ENCODE data around the gene SDSL.

SDSL gene, protein sequence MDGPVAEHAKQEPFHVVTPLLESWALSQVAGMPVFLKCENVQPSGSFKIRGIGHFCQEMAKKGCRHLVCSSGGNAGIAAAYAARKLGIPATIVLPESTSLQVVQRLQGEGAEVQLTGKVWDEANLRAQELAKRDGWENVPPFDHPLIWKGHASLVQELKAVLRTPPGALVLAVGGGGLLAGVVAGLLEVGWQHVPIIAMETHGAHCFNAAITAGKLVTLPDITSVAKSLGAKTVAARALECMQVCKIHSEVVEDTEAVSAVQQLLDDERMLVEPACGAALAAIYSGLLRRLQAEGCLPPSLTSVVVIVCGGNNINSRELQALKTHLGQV

DNA sequence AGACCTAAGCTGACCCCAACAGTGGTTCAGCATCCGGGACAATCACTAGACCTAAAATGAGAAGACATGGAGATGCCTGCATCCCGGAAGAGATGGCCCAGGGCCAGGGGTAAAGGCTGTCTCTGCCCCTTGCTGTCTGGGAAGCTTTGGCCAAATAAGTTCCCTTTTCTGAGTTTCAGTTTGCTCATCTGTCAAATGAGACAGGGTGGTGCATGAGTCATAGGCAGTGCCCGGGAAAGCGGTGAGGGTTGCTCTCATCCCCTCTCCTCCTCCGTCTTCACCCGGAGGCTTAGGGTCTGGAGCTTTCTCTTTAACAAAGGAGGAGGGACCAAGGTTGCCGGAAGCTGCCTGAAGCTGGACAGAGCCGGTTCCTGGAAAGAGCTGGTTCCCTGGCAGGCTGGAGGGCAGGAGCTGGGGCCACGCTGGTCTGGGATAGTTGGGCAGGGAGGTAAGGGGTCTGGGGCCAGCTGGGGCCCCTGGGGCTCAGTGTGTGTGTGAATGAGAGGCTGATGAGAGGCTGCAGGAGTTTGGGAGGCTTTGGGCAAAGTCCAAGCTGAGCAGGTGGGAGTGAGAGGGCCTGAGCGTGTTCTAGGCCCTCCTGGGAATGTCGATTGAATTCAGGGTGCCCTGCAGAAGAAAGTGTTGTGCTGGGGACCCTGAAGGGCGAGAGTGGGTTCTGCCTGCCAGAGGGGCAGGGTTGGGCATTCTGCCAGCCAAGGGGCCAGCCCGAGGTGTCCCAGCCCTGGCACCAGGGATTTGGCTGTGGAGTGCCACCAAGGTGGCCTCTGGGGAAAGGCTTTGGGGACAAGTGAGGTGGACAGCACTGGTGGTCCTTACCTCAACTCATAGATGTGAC is at the start of gene SDSL:
Gene SDSL, plus strand, starts transcription at position 351 of the 856 bp plus-strand sequence. CDS start 5,603 bp downstream, outside the sequence.
- peak; percentile 51 for DNase-seq (ENCODE audit: low spot score)

DNA sequence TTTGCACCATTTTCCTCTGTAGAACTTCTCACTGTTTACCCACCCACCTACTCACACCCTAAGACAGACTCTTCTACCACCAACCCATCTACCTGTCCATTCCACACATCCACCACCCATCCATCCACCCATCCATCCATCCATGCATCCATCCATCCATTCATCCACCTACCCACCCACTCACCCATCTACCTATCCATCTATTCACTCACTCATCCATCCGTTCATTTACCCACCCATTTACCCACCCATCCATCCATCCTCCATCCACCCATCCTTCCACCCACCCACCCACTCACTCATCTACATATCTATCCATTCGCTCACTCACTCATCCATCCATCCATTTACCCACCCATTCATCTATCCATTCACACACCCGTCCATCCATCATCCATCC is 48.7 kb upstream of the SDSL start:
- DNase-seq (ENCODE audit: low spot score): no peak

DNA sequence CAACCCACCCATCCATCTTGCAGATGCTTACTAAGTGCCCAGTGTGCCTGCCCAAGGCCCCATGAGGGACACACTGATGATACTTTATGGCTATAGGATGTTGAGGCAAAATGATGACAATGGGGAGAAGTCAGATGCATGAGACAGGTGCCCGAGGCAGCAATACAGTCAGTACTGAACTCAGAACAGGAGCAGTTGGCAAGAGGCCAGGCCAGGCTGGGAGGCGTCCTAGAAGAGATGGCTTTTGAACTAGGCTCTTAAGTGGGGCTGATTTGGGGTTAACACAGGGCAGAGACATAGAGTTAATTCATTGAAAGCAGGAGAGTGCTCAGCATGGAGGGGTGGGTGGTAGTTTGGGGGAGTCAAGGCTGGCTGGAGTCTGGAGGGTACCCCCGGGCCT is 48.2 kb upstream of the SDSL start:
- DNase-seq (ENCODE audit: low spot score): no peak

DNA sequence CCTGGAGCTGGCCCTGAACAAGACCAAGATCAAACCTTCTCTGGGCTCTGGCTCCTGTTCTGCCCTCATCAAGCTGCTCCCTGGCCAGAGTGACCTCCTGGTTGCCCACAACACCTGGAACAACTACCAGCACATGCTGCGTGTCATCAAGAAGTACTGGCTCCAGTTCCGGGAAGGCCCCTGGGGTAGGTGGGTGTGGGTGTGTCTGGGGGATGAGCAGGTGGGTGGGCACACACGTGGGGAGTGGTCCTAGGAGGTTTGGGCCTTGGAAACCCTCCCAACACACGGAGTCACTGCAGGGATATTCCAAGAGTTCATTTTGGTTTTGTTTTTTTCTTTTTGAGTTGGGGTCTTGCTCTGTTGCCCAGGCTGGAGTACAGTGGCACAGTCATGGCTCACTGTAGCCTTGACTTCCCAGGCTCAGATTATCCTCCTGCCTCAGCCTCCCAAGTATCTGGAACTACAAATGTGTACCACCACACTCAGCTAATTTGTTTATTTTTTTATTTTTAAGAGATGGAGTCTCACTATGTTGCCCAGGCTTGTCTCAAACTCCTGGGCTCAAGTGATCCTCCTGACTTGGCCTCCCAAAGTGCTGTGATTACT is 47.3 kb upstream of the SDSL start:
- DNase-seq (ENCODE audit: low spot score): no peak

DNA sequence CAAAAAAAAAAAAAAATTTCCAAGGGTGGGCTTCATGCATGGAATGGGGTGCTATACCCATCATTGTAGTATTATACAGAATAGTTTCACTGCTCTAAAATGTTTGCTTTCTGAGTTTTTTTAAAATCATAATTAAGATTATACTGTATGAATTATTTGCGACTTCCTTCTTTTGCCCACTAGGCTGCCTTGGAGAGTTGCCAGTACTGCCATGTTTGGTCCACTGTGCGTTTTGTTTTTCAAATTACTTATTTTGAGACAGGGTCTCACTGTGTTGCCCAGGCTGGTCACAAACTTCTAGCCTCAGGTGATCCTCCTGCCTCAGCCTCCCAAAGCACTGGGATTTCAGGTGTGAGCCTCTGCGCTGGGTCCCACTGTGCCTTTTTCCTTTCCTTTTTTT is 43.9 kb upstream of the SDSL start:
- no peak for DNase-seq (ENCODE audit: low spot score)

DNA sequence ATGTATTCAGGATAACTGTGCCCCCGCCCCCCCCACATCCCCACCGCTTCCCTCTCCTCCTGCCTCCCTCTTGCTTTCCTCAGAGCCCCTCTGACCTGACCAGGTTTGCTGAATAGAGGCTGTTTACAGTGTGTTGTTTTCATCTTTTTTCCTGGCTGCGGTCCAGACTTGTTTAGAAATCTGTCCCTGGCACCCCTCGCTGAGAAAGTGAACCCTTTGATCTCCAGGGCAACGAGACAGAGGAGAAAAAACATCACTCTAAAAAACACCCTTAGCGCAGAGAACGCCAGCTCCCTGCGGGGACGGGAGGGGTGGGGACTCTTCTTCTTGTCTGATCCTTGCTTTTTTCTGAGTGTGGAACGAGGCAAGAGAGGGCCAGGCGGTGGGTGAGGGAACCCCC is 41.0 kb upstream of the SDSL start:
- no peak for DNase-seq (ENCODE audit: low spot score)

DNA sequence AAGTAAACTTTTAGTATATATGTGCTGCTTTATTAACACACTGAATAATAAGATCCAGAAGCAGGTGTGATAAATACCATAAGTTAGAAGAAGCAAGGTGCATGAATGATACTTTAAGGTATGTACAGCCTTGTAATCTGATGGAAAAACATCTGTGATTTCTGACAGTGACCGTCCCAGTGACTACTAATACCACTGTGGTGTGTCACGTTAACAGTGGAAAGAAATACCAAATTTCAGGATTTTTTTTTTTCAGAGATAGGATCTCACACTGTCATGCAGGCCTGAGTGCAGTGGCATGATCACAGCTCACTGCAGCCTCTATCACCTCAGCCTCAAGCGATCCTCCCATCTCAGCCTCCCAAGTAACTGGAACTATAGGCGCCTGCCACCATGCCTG is 40.0 kb upstream of the SDSL start:
- DNase-seq (ENCODE audit: low spot score): no peak

DNA sequence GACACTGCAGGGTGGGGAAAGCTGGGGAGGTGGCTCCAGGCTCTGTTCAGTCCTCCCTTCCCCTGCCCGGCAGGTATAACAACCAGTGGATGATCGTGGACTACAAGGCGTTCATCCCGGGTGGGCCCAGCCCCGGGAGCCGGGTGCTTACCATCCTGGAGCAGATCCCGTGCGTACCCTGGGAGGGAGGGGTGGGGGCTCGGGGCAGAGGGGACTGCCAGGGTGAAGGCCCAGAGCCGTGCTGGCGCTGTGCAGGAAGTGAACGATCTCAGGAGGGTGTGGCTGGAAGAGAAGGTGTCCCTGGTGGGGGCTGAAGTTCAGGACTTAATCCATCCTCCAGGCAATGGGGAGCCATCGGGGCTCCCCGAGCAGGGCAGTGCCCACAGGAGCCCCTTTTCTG is 37.4 kb upstream of the SDSL start:
- DNase-seq (ENCODE audit: low spot score): no peak

DNA sequence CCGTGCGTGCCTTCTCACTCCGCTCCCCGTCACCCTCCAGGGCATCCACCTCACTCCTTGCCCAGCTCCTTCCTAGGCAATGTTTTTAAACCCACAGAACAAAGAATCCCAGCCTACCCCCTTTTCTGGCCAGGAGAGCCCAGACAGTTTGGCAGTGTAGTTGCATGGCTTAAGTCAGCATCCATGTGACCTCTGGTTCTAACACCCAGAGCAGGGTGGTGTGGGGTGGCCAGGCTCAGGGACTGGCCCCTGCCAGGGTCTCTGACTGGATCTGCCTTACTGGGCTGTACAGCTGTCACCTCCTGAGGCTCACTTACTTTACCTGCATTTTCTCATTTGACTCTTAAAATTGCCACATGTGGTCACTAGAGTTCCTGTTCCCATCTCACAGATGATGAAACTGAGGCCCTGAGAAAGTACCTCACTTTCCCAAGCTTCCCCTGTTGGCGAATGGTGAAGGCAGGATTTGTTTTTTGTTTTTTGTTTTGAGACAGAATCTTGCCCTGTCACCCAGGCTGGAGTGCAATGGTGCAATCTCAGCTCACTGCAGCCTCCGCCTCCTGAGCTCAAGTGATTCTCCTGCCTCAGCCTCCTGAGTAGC is 36.8 kb upstream of the SDSL start:
- DNase-seq (ENCODE audit: low spot score): no peak

DNA sequence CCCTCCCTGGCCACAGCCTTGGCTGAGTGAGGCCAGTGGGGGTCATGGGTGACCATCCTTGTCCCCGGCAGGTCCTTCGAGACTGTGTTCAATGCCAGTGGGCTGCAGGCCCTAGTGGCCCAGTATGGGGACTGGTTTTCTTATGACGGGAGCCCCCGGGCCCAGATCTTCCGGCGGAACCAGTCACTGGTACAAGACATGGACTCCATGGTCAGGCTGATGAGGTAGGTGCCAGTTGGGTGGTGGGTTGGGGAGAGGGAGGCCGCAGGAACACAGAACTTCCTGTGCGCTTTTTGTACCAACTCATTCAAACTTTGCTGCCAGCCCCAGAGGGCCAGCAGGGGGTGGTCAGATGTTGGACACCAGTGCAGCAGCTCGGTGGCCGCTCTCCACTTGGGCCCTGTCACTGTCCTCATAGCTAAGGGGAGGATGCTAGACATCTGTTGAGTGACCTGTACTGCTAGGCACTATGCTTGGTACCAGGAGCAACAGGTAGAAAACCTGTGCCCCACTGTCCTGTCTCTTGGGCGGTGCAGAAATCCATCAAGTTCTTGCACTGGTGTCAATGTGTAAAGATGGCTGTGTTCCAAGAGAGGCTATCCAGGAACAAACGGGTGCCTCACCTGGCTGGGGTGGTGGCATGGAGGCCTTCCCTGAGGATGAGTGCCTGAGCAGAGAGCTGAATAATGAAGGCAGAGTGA is 35.2 kb upstream of the SDSL start:
- DNase-seq (ENCODE audit: low spot score): no peak

DNA sequence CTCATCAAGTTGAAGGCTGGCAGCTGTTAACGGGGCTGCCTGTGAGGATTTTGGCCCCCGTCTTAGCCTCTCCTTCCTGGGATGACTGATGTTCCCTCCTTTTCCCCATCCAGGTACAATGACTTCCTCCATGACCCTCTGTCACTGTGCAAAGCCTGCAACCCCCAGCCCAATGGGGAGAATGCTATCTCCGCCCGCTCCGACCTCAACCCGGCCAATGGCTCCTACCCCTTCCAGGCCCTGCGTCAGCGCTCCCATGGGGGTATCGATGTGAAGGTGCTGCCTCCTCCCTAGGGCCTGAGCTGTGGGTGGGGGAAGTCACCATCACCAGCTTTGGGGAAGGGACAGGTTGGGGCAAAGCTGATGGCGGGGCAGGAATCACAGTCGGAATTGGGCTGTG is 34.5 kb upstream of the SDSL start:
- DNase-seq (ENCODE audit: low spot score): no peak

DNA sequence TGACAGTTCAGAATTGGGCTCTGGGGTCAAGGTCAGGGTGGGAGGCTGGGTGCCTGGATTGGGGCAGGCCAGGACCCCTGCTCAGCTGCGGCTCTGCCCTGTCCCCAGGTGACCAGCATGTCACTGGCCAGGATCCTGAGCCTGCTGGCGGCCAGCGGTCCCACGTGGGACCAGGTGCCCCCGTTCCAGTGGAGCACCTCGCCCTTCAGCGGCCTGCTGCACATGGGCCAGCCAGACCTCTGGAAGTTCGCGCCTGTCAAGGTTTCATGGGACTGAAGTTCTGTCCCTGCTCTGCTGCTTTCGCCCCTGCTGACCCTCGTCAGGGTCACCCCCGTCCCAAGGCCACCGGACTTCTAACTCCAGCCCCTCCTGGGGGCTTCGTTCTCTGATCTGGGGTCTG is 33.8 kb upstream of the SDSL start:
- DNase-seq (ENCODE audit: low spot score): no peak

DNA sequence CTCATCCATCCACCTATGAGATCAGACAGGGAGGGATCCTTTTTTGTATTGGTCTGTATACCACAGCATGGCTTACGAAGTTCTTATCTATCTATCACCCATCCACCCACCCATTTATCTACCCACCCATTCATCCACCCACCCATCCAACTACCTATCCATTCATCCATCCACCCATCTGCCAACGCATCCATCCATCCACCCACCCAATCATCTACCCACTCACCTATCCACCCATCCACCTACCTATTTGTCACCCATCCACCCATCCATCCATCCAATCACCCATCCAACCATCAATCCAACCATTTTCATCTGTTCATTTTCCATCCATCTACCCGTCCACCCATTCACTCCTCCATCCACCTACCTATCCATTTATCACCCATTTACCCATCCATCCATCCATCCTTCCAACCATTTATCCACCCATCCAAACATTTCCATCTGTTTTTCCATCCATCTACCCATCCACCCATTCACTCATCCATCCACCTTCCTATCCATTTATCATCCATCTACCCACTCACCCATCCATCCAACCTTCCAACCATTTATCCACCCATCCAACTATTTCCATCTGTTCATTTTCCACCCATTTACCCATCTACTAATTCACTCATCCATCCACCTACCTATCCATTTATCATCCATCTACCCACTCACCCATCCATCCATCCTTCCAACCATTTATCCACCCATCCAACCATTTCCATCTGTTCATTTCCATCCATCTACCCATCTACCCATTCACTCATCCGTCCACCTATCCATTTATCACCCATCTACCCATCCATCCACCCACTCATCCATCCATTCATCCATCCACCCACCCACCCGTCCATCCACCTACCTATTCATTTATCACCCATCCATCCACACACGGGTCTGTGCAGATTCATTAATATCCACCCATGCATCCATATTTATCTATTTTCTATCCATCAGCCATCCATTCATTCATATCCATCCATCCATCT is 31.8 kb upstream of the SDSL start:
- no peak for DNase-seq (ENCODE audit: low spot score)

DNA sequence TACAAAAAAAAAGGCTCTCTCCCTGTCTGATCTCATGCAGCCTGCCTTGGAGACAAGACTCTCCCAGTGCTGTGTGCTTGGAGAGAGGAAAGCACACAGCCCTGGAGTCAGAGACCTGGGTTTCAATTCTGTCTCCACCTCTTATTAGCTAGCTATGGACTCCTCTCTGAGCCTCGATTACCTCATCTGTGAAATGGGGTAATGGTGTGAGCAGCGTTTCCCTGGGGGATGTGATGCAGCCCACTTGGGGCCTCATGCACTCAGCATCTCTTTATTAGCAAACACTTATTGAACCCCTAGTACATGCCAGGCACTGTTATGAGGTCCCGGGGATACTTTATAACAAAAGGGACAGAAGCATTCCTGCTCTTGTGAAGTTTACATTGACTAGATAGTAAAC is 31.0 kb upstream of the SDSL start:
- DNase-seq (ENCODE audit: low spot score): no peak

DNA sequence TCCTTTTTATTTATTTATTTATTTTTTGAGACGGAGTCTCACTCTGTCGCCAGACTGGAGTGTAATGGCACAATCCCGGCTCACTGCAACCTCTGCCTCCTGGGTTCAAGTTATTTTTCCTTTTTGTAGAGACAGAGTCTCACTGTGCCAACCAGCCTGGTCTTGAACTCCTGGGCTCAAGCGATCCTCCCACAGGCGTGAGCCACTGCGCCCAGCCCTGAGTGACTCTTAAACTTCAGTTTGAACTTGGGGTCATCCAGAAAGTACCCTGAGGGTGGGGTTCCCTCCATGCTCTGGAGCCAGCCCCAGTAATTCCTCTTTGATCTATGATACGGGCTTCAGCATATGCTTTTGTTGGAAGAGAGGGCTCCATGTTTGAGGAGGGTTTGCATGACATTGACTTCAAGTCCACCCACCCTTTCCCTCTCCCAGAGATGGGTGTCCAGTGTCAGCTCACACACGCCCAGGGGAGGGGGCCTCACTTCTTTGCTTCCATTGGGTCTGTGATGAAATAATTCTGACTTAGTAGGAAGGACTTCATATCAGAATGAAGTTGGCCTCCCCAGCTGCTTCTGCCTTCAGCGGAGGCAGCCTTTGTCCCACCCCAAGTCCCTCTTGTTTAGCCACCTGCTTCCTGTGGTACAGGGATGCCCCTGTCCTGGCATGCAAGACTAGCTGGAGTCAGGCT is 30.4 kb upstream of the SDSL start:
- DNase-seq (ENCODE audit: low spot score): no peak

DNA sequence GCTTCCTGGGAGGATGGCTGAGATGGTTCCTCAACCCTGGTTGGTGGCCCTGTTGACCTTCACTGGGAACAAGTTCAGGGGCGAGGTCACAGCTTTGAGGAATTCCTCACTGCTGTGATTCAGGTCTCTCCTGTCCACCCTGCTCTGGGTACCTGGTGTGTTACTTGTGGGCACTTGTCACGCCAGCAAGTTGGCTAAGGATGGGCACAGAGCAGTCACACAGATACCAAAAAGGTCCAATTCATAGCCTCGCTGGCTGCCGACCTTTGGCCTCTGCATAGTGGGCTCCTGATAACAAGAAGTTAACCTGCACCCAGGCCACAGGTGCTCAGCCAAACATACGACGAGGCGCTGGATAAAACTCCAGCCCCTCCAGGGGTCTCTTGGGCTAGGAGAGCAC is 29.7 kb upstream of the SDSL start:
- DNase-seq (ENCODE audit: low spot score): no peak

DNA sequence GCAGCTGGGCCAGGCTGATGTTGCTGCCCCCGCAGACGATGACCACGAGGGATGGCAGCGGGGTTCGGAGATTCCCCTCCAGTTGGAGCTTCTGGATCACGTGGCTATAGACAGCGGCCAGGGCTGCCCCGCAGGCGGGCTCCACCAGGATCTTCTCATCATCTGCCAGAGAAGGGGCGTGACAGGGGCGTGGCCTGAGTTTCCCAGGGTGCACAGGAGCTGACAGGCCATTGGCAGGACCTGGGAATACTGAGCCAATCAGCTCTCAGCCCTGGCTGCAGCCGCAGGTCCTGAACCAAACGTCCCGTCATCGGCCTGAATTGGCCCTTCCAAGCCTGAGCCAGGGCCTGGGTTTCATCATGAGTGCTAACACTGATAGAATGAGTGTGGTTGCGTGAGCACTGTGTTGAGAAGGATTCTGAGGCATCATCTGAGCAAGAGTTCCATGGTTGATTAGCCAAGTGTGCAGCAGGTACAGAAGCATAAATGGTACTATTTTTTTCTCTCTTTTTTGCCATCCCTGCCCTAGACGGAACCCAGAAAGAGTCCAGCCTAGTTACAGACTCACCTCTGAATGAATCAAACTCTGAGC is 29.1 kb upstream of the SDSL start:
- no peak for DNase-seq (ENCODE audit: low spot score)

DNA sequence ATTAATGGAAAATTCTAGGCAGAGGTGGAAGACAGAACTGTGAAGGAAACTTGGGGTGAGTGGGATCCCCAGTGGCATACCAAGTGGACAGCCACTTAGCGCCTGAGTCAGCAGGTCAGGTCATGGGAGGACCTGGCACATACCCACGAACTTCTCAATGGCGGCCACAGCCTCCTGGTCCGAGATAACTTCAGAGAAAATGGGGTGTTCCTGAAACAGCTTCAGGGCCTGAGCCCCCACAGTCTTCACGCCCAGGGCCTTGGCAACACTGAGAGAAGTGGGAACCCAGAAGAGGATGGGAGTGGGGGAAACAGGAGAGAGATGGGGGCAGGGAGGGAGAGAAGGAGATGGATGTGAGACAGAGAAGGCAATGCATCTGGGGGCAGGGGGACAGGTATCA is 28.4 kb upstream of the SDSL start:
- no peak for DNase-seq (ENCODE audit: low spot score)

DNA sequence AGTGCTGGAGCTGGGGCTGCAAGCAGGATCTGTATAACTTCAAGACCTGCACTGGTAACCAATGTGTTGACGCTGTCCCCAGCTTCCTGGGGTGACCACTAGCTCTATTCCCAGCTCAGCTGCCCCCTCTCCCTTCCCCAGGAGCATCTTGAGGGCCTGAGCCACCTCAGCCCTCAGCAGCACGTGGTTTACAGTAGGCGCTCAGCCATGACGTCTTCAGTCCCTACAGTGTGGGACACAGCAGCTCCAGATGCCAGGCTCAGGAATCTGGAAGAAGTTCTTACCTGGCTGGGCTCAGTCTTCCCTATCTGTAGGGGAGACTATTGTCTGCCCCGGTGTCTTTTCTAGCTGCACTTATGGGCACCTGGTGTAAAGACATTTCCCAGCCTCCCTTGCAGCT is 27.1 kb upstream of the SDSL start:
- no peak for DNase-seq (ENCODE audit: low spot score)

DNA sequence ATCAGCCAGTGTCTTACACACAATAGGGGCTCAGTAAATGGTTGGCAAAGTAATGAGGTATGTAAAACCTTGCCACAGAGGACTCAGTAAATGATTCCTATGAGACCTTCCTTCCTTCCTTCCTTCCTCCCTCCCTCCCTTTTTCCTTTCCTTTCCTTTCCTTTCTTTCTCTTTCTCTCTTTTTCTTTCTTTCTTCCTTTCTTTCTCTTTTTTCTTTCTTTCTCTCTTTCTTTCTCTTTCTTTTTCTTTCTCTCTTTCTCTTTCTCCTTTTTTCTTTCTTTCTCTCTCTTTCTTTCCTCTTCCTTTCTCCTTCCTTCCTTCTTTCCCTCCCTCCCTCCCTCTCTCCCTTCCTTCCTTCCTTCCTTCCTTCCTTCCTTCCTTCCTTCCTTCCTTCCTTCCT is 26.0 kb upstream of the SDSL start:
- no peak for DNase-seq (ENCODE audit: low spot score)
